ENCODE data around the gene URB1. TPM values are rescaled to one million over a fixed set of nuclear protein-coding genes. Genes with fewer than 3 reads are reported as not detected.
"Not testable (repeated sequence)": the region's sequence is repeated elsewhere in the genome, so short reads cannot be mapped to it uniquely, and the experiment has no call there.

The URB1 gene
- total and polyA plus RNA-seq, 9 of the 15 experiments (the other 6 are each of a cell fraction or from before 2014, with no cell fraction given): 0.97 to 53.6 (median 21.5) TPM

DNA sequence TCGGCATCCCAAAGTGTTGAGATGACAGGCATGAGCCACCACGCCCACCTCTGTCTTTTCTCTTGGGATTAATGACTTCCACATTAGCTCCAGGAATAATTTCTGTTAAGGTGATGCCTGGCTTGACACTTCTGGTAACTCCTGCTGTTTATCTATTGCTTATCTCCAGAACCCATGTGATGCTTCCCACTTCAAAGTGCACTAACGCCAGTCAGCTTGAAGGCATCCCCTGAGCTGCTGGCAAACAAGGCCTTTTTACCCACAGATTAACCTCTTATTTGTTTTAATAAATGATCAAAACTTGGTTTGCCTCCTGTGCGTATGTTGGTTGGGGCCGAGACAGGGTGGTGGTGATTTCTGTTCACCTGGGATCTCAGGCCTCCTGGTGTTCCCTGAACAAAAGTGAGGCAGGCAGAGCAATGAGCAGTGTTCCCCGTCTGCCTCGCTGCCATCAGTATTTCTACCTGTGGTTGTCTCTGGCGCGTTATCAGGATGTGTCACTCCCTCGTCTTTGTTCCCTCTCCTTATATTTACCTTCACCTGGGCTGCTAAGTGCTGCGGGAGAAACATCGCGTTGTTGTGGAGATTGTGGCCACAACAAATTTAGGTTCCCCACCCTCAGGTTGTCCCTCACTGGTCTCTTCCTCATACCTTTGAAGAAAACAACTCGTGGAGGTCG lies 40.3 kb upstream of the URB1 start:
- in situ Hi-C loops (cut with MboI); intact Hi-C loops (cut with micrococcal nuclease); POLR2A ChIA-PET: not testable (repeated sequence)

More for the DNA sequence above, 40.3 kb upstream of the URB1 start:
- FAIRE-seq; H3K4me1 ChIP-seq (replicated peaks in 1 of 2; ENCODE audit: control insufficient read depth in 2 of 2, insufficient read depth in 2 of 2, low read length in 2 of 2); H3K9me3 ChIP-seq (replicated peaks; ENCODE audit: control insufficient read depth, insufficient read depth, low read depth, low read length); H3K27ac ChIP-seq (ENCODE audit: extremely low read depth, low read depth, low read length); DNase-seq (ENCODE audit: extremely low read depth in 1 of 4, low spot score in 3 of 4); H3K4me2 ChIP-seq (ENCODE audit: insufficient read depth, low read length); CTCF ChIA-PET (ENCODE audit: low intra/inter-chr PET ratio); H3K4me3 ChIP-seq; H3K9ac ChIP-seq (ENCODE audit: insufficient read depth in 1 of 2, low read depth in 2 of 2, low read length in 2 of 2); BruUV-seq (replicated peaks); H3K9me1 ChIP-seq (ENCODE audit: control insufficient read depth, insufficient read depth, low read length); H4K20me1 ChIP-seq (replicated peaks; ENCODE audit: control insufficient read depth, insufficient read depth, low read length); H2AFZ ChIP-seq (ENCODE audit: low read depth, low read length); H3K36me3 ChIP-seq (ENCODE audit: control insufficient read depth, insufficient read depth, low read length); H3K79me2 ChIP-seq (ENCODE audit: control insufficient read depth, insufficient read depth, low read length): not testable (repeated sequence)
- peak; percentile 25; the same call in 2 of the 3 replicates for ATAC-seq
- WGBS (ENCODE audit: insufficient coverage, low coverage, missing lambda C conversion rate): 8% methylated on average over 15 of the region's 15 CpGs
- peaks cover 14 to 23% of the 10 kb centered on the region in 2 experiments; a peak in 4 of 5 replicates for H3K27me3 ChIP-seq (ENCODE audit: control insufficient read depth in 2 of 2, insufficient read depth in 2 of 2, low read length in 2 of 2)
- TF ChIP-seq L3MBTL2 (IDR thresholded peaks at IDR 0.05): peak; percentile 30; the same call in 1 of the 2 replicates
- TF ChIP-seq, protein P1, sequence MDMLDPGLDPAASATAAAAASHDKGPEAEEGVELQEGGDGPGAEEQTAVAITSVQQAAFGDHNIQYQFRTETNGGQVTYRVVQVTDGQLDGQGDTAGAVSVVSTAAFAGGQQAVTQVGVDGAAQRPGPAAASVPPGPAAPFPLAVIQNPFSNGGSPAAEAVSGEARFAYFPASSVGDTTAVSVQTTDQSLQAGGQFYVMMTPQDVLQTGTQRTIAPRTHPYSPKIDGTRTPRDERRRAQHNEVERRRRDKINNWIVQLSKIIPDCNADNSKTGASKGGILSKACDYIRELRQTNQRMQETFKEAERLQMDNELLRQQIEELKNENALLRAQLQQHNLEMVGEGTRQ (CRISPR knock-in tag; IDR thresholded peaks at IDR 0.05): 0 out of 2 replicates have a peak, but pooled peaks have one; percentile 5
